ENCODE measurements around the gene RAB33A. TPM values are rescaled to one million over a fixed set of nuclear protein-coding genes. Genes with fewer than 3 reads are reported as not detected.

The RAB33A gene
- total and polyA plus RNA-seq, 4 donors: 0.13 to 0.61 (median 0.55) TPM

DNA sequence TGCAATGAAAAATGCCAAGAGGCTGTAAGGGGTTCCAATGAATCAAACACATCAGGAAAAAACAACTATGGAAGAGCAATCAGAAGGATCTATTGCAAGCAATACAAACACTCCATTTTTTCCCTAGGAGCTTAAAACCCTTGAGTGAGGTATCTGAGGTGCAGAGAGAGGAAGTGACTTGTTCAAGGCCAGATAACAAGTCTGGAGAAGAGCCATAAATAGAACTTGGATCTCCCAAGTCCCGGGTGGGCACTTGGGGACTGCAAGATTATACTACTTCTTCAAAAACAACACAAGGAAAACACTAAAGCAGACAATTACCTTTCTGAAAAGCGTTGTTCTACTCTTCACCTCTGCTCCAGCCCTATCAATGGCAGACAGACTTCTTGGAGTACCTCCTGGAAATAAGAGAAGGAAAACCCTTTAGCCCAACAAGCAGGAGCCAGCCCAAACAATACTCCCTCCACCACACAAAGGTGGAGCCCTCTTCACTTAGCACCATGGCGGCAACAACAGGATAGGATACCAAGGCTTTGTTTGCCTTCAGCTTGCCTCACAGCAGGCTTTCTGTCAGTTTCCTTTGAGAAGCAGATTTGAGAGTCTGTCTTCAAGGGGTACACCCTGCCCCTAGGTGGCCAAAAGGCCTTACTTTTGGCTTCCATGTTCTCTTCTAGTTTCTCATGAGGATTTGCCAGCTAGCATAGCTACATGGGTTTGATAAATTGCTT is 32.1 kb upstream of the RAB33A start:
- DNase-seq (ENCODE audit: low spot score): no peak
- H3K27ac ChIP-seq (ENCODE audit: low read depth in 1 of 2, low read length in 2 of 2): no peak overlapping the region
- no peaks in the 10 kb centered on the region for H3K9me3 ChIP-seq (ENCODE audit: control insufficient read depth in 4 of 4, low read length in 3 of 4)
- H3K4me1 ChIP-seq (ENCODE audit: control insufficient read depth in 4 of 4, insufficient read depth in 4 of 4, low read length in 3 of 4): no peaks in the 10 kb centered on the region
- 83% methylated on average over 3 of the region's 3 CpGs for WGBS
- TF ChIP-seq, protein P1, sequence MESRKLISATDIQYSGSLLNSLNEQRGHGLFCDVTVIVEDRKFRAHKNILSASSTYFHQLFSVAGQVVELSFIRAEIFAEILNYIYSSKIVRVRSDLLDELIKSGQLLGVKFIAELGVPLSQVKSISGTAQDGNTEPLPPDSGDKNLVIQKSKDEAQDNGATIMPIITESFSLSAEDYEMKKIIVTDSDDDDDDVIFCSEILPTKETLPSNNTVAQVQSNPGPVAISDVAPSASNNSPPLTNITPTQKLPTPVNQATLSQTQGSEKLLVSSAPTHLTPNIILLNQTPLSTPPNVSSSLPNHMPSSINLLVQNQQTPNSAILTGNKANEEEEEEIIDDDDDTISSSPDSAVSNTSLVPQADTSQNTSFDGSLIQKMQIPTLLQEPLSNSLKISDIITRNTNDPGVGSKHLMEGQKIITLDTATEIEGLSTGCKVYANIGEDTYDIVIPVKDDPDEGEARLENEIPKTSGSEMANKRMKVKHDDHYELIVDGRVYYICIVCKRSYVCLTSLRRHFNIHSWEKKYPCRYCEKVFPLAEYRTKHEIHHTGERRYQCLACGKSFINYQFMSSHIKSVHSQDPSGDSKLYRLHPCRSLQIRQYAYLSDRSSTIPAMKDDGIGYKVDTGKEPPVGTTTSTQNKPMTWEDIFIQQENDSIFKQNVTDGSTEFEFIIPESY (IDR thresholded peaks at IDR 0.05): no peak
- TF ChIP-seq YY1 (IDR thresholded peaks at IDR 0.05): no peak
- TF ChIP-seq RXRA (IDR thresholded peaks at IDR 0.05): no peak
- TF ChIP-seq, protein P2, sequence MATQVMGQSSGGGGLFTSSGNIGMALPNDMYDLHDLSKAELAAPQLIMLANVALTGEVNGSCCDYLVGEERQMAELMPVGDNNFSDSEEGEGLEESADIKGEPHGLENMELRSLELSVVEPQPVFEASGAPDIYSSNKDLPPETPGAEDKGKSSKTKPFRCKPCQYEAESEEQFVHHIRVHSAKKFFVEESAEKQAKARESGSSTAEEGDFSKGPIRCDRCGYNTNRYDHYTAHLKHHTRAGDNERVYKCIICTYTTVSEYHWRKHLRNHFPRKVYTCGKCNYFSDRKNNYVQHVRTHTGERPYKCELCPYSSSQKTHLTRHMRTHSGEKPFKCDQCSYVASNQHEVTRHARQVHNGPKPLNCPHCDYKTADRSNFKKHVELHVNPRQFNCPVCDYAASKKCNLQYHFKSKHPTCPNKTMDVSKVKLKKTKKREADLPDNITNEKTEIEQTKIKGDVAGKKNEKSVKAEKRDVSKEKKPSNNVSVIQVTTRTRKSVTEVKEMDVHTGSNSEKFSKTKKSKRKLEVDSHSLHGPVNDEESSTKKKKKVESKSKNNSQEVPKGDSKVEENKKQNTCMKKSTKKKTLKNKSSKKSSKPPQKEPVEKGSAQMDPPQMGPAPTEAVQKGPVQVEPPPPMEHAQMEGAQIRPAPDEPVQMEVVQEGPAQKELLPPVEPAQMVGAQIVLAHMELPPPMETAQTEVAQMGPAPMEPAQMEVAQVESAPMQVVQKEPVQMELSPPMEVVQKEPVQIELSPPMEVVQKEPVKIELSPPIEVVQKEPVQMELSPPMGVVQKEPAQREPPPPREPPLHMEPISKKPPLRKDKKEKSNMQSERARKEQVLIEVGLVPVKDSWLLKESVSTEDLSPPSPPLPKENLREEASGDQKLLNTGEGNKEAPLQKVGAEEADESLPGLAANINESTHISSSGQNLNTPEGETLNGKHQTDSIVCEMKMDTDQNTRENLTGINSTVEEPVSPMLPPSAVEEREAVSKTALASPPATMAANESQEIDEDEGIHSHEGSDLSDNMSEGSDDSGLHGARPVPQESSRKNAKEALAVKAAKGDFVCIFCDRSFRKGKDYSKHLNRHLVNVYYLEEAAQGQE (IDR thresholded peaks at IDR 0.05): no peak
- no peak for TF ChIP-seq GABPA (IDR thresholded peaks at IDR 0.05 in 1 of 2, conservative IDR thresholded peaks at IDR 0.05 in 1 of 2)
- TF ChIP-seq RAD21 (IDR thresholded peaks at IDR 0.05): no peak
- no peak for TF ChIP-seq TAF1 (conservative IDR thresholded peaks at IDR 0.05)
- TF ChIP-seq, protein P3, sequence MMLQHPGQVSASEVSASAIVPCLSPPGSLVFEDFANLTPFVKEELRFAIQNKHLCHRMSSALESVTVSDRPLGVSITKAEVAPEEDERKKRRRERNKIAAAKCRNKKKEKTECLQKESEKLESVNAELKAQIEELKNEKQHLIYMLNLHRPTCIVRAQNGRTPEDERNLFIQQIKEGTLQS (IDR thresholded peaks at IDR 0.05): no peak
- TF ChIP-seq FOXA1 (IDR thresholded peaks at IDR 0.05): no peak
- no peak for TF ChIP-seq HNF4A (conservative IDR thresholded peaks at IDR 0.05)
- TF ChIP-seq SP1 (IDR thresholded peaks at IDR 0.05): no peak
- no peak for TF ChIP-seq EGR1 (IDR thresholded peaks at IDR 0.05; ENCODE audit: low read depth in 2 of 2)
- no peak for TF ChIP-seq FOXA2 (IDR thresholded peaks at IDR 0.05)
- no peak overlapping the region for H3K4me3 ChIP-seq (ENCODE audit: low read depth in 1 of 3, low read length in 3 of 3)
- no peak overlapping the region for H3K9ac ChIP-seq (ENCODE audit: low read depth in 1 of 2, low read length in 2 of 2)
- H3K27me3 ChIP-seq (ENCODE audit: control insufficient read depth in 4 of 4, insufficient read depth in 4 of 4, low read length in 3 of 4): peaks cover 0 to 3% (median 0%) of the 10 kb centered on the region in 4 donors
- H3K36me3 ChIP-seq (ENCODE audit: control insufficient read depth in 4 of 4, insufficient read depth in 3 of 4, low read depth in 1 of 4, low read length in 3 of 4): peaks cover 0 to 50% (median 33%) of the 10 kb centered on the region in 4 donors

DNA sequence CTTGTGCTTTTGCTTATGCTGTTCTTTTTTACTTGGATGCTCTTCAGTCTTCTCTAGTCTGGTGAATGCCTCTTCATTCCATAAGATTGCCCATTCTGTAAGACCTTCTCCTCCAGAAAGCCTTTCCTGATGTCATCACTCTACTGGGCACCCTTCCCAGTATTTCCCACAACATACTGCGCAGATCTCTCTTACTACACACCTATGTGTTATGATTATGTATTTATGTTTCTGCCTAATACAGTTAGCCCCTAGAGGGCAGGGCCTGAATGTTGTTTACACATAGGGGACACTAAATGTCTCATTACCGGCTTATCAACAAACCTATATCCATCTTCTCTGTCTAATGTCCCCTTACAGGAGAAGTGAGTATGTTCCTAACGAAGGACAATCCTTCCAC is 27.3 kb upstream of the RAB33A start:
- TF ChIP-seq EGR1 (IDR thresholded peaks at IDR 0.05; ENCODE audit: low read depth in 2 of 2) (no peak), RXRA (IDR thresholded peaks at IDR 0.05) (no peak), FOXA2 (IDR thresholded peaks at IDR 0.05) (no peak), JUND (IDR thresholded peaks at IDR 0.05) (no peak), HNF4G (IDR thresholded peaks at IDR 0.05) (no peak), GABPA (IDR thresholded peaks at IDR 0.05 in 1 of 2, conservative IDR thresholded peaks at IDR 0.05 in 1 of 2) (no peak), NR2F2 (IDR thresholded peaks at IDR 0.05) (no peak), FOXA1 (IDR thresholded peaks at IDR 0.05) (no peak), TAF1 (conservative IDR thresholded peaks at IDR 0.05) (no peak)
- TF ChIP-seq, protein P1 (IDR thresholded peaks at IDR 0.05): no peak
- Histone ChIP-seq H3K27ac (ENCODE audit: low read depth in 1 of 2, low read length in 2 of 2) (no peak overlapping the region), H3K9ac (ENCODE audit: low read depth in 1 of 2, low read length in 2 of 2) (no peak overlapping the region), H3K9me3 (ENCODE audit: control insufficient read depth in 4 of 4, low read length in 3 of 4) (no peaks in the 10 kb centered on the region), H3K36me3 (ENCODE audit: control insufficient read depth in 4 of 4, insufficient read depth in 3 of 4, low read depth in 1 of 4, low read length in 3 of 4) (peaks cover 2 to 50% (median 26%) of the 10 kb centered on the region in 4 donors), H3K27me3 (ENCODE audit: control insufficient read depth in 4 of 4, insufficient read depth in 4 of 4, low read length in 3 of 4) (peaks cover 0 to 3% (median 0%) of the 10 kb centered on the region in 4 donors), H3K4me1 (ENCODE audit: control insufficient read depth in 4 of 4, insufficient read depth in 4 of 4, low read length in 3 of 4) (no peaks in the 10 kb centered on the region), H3K4me3 (ENCODE audit: low read depth in 1 of 3, low read length in 3 of 3) (no peak overlapping the region)
- no peak for DNase-seq (ENCODE audit: low spot score)
- 88% methylated on average over 3 of the region's 3 CpGs for WGBS
